Thyroid gland (tissue), 4 donors: ENCODE measurements around the gene TMEM145.

Experiments
- POLR2A ChIP-seq, 2 donors: fragments of 450-650 bp; IDR thresholded peaks; one replicate each; pipeline ENCODE4 v1.6.1; 2017; ENCODE audit warnings: antibody characterized with exemption in 2 of 2, mild to moderate bottlenecking in 2 of 2, moderate library complexity in 1 of 2
- TF ChIP-seq, protein P1 (sequence below), 6 experiments: fragments of 200-600 bp in 3 of 6; fragments of 450-650 bp in 3 of 6; sonication (generic) in 3 of 6; IDR thresholded peaks; one replicate each; pipeline ENCODE4 v1.5.1; 2016 to 2019; ENCODE audit warnings: antibody characterized with exemption in 6 of 6, mild to moderate bottlenecking in 2 of 6, inconsistent platforms in 1 of 6, moderate library complexity in 1 of 6

GRCh38 chr19:42370068-42370520, 57.0 kb downstream of the TMEM145 start:
- TF ChIP-seq, protein P1, sequence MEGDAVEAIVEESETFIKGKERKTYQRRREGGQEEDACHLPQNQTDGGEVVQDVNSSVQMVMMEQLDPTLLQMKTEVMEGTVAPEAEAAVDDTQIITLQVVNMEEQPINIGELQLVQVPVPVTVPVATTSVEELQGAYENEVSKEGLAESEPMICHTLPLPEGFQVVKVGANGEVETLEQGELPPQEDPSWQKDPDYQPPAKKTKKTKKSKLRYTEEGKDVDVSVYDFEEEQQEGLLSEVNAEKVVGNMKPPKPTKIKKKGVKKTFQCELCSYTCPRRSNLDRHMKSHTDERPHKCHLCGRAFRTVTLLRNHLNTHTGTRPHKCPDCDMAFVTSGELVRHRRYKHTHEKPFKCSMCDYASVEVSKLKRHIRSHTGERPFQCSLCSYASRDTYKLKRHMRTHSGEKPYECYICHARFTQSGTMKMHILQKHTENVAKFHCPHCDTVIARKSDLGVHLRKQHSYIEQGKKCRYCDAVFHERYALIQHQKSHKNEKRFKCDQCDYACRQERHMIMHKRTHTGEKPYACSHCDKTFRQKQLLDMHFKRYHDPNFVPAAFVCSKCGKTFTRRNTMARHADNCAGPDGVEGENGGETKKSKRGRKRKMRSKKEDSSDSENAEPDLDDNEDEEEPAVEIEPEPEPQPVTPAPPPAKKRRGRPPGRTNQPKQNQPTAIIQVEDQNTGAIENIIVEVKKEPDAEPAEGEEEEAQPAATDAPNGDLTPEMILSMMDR (IDR thresholded peaks at IDR 0.05): no peak
- no peak for TF ChIP-seq POLR2A (IDR thresholded peaks at IDR 0.05)
